Measurements from ENCODE around the gene CD44. TPM values are rescaled to one million over a fixed set of nuclear protein-coding genes. Genes with fewer than 3 reads are reported as not detected.

The CD44 gene
- total and polyA plus RNA-seq, 2 donors: 51.1 to 78.7 TPM

- Histone ChIP-seq H3K4me1 (ENCODE audit: control insufficient read depth in 2 of 2, insufficient read depth in 2 of 2, low read length in 2 of 2) (peaks cover 0 to 6% of the 10 kb centered on the region in 2 donors), H3K27me3 (ENCODE audit: control insufficient read depth in 2 of 2, insufficient read depth in 1 of 2, low read length in 1 of 2) (no peaks in the 10 kb centered on the region), H3K27ac (ENCODE audit: low read depth in 1 of 2, low read length in 1 of 2) (no peak overlapping the region), H3K9me3 (ENCODE audit: control insufficient read depth in 2 of 2, insufficient read depth in 1 of 2, low read length in 1 of 2) (no peaks in the 10 kb centered on the region), H3K36me3 (ENCODE audit: control insufficient read depth in 2 of 2, insufficient read depth in 2 of 2, low read length in 1 of 2) (no peaks in the 10 kb centered on the region), H3K4me3 (ENCODE audit: low read length in 2 of 2) (no peak overlapping the region)
- DNase-seq (ENCODE audit: low read depth in 6 of 9, low spot score in 9 of 9): no peak
Observed at GRCh38 chr11:35256296-35256695, 117.3 kb downstream of the CD44 start.

GRCh38 chr11:35257281-35257680 lies 118.3 kb downstream of the CD44 start:
- no peaks in the 10 kb centered on the region for H3K27me3 ChIP-seq (ENCODE audit: control insufficient read depth in 2 of 2, insufficient read depth in 1 of 2, low read length in 1 of 2)
- no peaks in the 10 kb centered on the region for H3K36me3 ChIP-seq (ENCODE audit: control insufficient read depth in 2 of 2, insufficient read depth in 2 of 2, low read length in 1 of 2)
- peaks cover 0 to 6% of the 10 kb centered on the region in 2 donors for H3K4me1 ChIP-seq (ENCODE audit: control insufficient read depth in 2 of 2, insufficient read depth in 2 of 2, low read length in 2 of 2)
- H3K27ac ChIP-seq (ENCODE audit: low read depth in 1 of 2, low read length in 1 of 2): peak overlapping the region in 1 of 2 donors; percentile 41
- 16% methylated on average over 2 of the region's 2 CpGs for WGBS
- peak in 2 of 9 donors; percentile 36 to 56 for DNase-seq (ENCODE audit: low read depth in 6 of 9, low spot score in 9 of 9)
- no peaks in the 10 kb centered on the region for H3K9me3 ChIP-seq (ENCODE audit: control insufficient read depth in 2 of 2, insufficient read depth in 1 of 2, low read length in 1 of 2)
- no peak overlapping the region for H3K4me3 ChIP-seq (ENCODE audit: low read length in 2 of 2)

- no peaks in the 10 kb centered on the region for H3K36me3 ChIP-seq (ENCODE audit: control insufficient read depth in 2 of 2, insufficient read depth in 2 of 2, low read length in 1 of 2)
- no peaks in the 10 kb centered on the region for H3K27me3 ChIP-seq (ENCODE audit: control insufficient read depth in 2 of 2, insufficient read depth in 1 of 2, low read length in 1 of 2)
- H3K27ac ChIP-seq (ENCODE audit: low read depth in 1 of 2, low read length in 1 of 2): no peak overlapping the region
- 96% methylated on average over 2 of the region's 2 CpGs for WGBS
- DNase-seq (ENCODE audit: low read depth in 6 of 9, low spot score in 9 of 9): no peak
- peaks cover 0 to 6% of the 10 kb centered on the region in 2 donors for H3K4me1 ChIP-seq (ENCODE audit: control insufficient read depth in 2 of 2, insufficient read depth in 2 of 2, low read length in 2 of 2)
- H3K4me3 ChIP-seq (ENCODE audit: low read length in 2 of 2): no peak overlapping the region
- no peaks in the 10 kb centered on the region for H3K9me3 ChIP-seq (ENCODE audit: control insufficient read depth in 2 of 2, insufficient read depth in 1 of 2, low read length in 1 of 2)
Observed at GRCh38 chr11:35259529-35259928, 120.6 kb downstream of the CD44 start.

GRCh38 chr11:35260342-35260985 lies 121.5 kb downstream of the CD44 start:
- no peaks in the 10 kb centered on the region for H3K27me3 ChIP-seq (ENCODE audit: control insufficient read depth in 2 of 2, insufficient read depth in 1 of 2, low read length in 1 of 2)
- DNase-seq (ENCODE audit: low read depth in 6 of 9, low spot score in 9 of 9): no peak
- WGBS: 91% methylated on average over 10 of the region's 10 CpGs
- no peak overlapping the region for H3K4me3 ChIP-seq (ENCODE audit: low read length in 2 of 2)
- H3K9me3 ChIP-seq (ENCODE audit: control insufficient read depth in 2 of 2, insufficient read depth in 1 of 2, low read length in 1 of 2): no peaks in the 10 kb centered on the region
- peaks cover 0 to 7% of the 10 kb centered on the region in 2 donors for H3K4me1 ChIP-seq (ENCODE audit: control insufficient read depth in 2 of 2, insufficient read depth in 2 of 2, low read length in 2 of 2)
- no peaks in the 10 kb centered on the region for H3K36me3 ChIP-seq (ENCODE audit: control insufficient read depth in 2 of 2, insufficient read depth in 2 of 2, low read length in 1 of 2)
- H3K27ac ChIP-seq (ENCODE audit: low read depth in 1 of 2, low read length in 1 of 2): no peak overlapping the region

GRCh38 chr11:35261197-35261596 lies 122.2 kb downstream of the CD44 start:
- H3K9me3 ChIP-seq (ENCODE audit: control insufficient read depth in 2 of 2, insufficient read depth in 1 of 2, low read length in 1 of 2): no peaks in the 10 kb centered on the region
- WGBS: 88% methylated on average over 1 of the region's 1 CpG
- peaks cover 0 to 14% of the 10 kb centered on the region in 2 donors for H3K4me1 ChIP-seq (ENCODE audit: control insufficient read depth in 2 of 2, insufficient read depth in 2 of 2, low read length in 2 of 2)
- no peaks in the 10 kb centered on the region for H3K27me3 ChIP-seq (ENCODE audit: control insufficient read depth in 2 of 2, insufficient read depth in 1 of 2, low read length in 1 of 2)
- no peak overlapping the region for H3K4me3 ChIP-seq (ENCODE audit: low read length in 2 of 2)
- no peaks in the 10 kb centered on the region for H3K36me3 ChIP-seq (ENCODE audit: control insufficient read depth in 2 of 2, insufficient read depth in 2 of 2, low read length in 1 of 2)
- no peak for DNase-seq (ENCODE audit: low read depth in 6 of 9, low spot score in 9 of 9)
- no peak overlapping the region for H3K27ac ChIP-seq (ENCODE audit: low read depth in 1 of 2, low read length in 1 of 2)

GRCh38 chr11:35262056-35262455 lies 123.1 kb downstream of the CD44 start:
- H3K36me3 ChIP-seq (ENCODE audit: control insufficient read depth in 2 of 2, insufficient read depth in 2 of 2, low read length in 1 of 2): no peaks in the 10 kb centered on the region
- 95% methylated on average over 3 of the region's 3 CpGs for WGBS
- H3K27me3 ChIP-seq (ENCODE audit: control insufficient read depth in 2 of 2, insufficient read depth in 1 of 2, low read length in 1 of 2): no peaks in the 10 kb centered on the region
- H3K4me3 ChIP-seq (ENCODE audit: low read length in 2 of 2): no peak overlapping the region
- peaks cover 0 to 10% of the 10 kb centered on the region in 2 donors for H3K4me1 ChIP-seq (ENCODE audit: control insufficient read depth in 2 of 2, insufficient read depth in 2 of 2, low read length in 2 of 2)
- H3K9me3 ChIP-seq (ENCODE audit: control insufficient read depth in 2 of 2, insufficient read depth in 1 of 2, low read length in 1 of 2): no peaks in the 10 kb centered on the region
- DNase-seq (ENCODE audit: low read depth in 6 of 9, low spot score in 9 of 9): no peak
- H3K27ac ChIP-seq (ENCODE audit: low read depth in 1 of 2, low read length in 1 of 2): no peak overlapping the region

GRCh38 chr11:35262735-35263134 lies 123.8 kb downstream of the CD44 start:
- Histone ChIP-seq H3K36me3 (ENCODE audit: control insufficient read depth in 2 of 2, insufficient read depth in 2 of 2, low read length in 1 of 2) (no peaks in the 10 kb centered on the region), H3K27me3 (ENCODE audit: control insufficient read depth in 2 of 2, insufficient read depth in 1 of 2, low read length in 1 of 2) (no peaks in the 10 kb centered on the region), H3K9me3 (ENCODE audit: control insufficient read depth in 2 of 2, insufficient read depth in 1 of 2, low read length in 1 of 2) (no peaks in the 10 kb centered on the region), H3K4me1 (ENCODE audit: control insufficient read depth in 2 of 2, insufficient read depth in 2 of 2, low read length in 2 of 2) (peaks cover 0 to 8% of the 10 kb centered on the region in 2 donors), H3K4me3 (ENCODE audit: low read length in 2 of 2) (no peak overlapping the region), H3K27ac (ENCODE audit: low read depth in 1 of 2, low read length in 1 of 2) (no peak overlapping the region)
- DNase-seq (ENCODE audit: low read depth in 6 of 9, low spot score in 9 of 9): no peak

- whole genome bisulfite sequencing: 51% methylated on average over 3 of the region's 3 CpGs
- Histone ChIP-seq H3K36me3 (ENCODE audit: control insufficient read depth in 2 of 2, insufficient read depth in 2 of 2, low read length in 1 of 2) (no peaks in the 10 kb centered on the region), H3K27me3 (ENCODE audit: control insufficient read depth in 2 of 2, insufficient read depth in 1 of 2, low read length in 1 of 2) (no peaks in the 10 kb centered on the region), H3K4me3 (ENCODE audit: low read length in 2 of 2) (no peak overlapping the region), H3K9me3 (ENCODE audit: control insufficient read depth in 2 of 2, insufficient read depth in 1 of 2, low read length in 1 of 2) (no peaks in the 10 kb centered on the region), H3K4me1 (ENCODE audit: control insufficient read depth in 2 of 2, insufficient read depth in 2 of 2, low read length in 2 of 2) (peaks cover 0 to 8% of the 10 kb centered on the region in 2 donors), H3K27ac (ENCODE audit: low read depth in 1 of 2, low read length in 1 of 2) (peak overlapping the region in 1 of 2 donors; percentile 60)
- peak in 1 of 9 donors; percentile 37 for DNase-seq (ENCODE audit: low read depth in 6 of 9, low spot score in 9 of 9)
Observed at GRCh38 chr11:35265755-35266454, 126.9 kb downstream of the CD44 start.

- no peaks in the 10 kb centered on the region for H3K27me3 ChIP-seq (ENCODE audit: control insufficient read depth in 2 of 2, insufficient read depth in 1 of 2, low read length in 1 of 2)
- H3K9me3 ChIP-seq (ENCODE audit: control insufficient read depth in 2 of 2, insufficient read depth in 1 of 2, low read length in 1 of 2): no peaks in the 10 kb centered on the region
- no peaks in the 10 kb centered on the region for H3K36me3 ChIP-seq (ENCODE audit: control insufficient read depth in 2 of 2, insufficient read depth in 2 of 2, low read length in 1 of 2)
- no peak for DNase-seq (ENCODE audit: low read depth in 6 of 9, low spot score in 9 of 9)
- H3K4me3 ChIP-seq (ENCODE audit: low read length in 2 of 2): no peak overlapping the region
- no peak overlapping the region for H3K27ac ChIP-seq (ENCODE audit: low read depth in 1 of 2, low read length in 1 of 2)
- peaks cover 2 to 12% of the 10 kb centered on the region in 2 donors for H3K4me1 ChIP-seq (ENCODE audit: control insufficient read depth in 2 of 2, insufficient read depth in 2 of 2, low read length in 2 of 2)
- 97% methylated on average over 2 of the region's 2 CpGs for WGBS
Observed at GRCh38 chr11:35267504-35267903, 128.5 kb downstream of the CD44 start.
